SU-DHL-6 (cell line): ENCODE data around the gene TFPI2.
"Not testable (repeated sequence)": the region's sequence is repeated elsewhere in the genome, so short reads cannot be mapped to it uniquely, and the experiment has no call there.

ENCODE experiments used
- CTCF ChIP-seq: fragments of 200-600 bp; sonication (generic); IDR thresholded peaks from one replicate; pipeline ENCODE4 v1.5.1; 2017; ENCODE audit warnings: antibody characterized with exemption, mild to moderate bottlenecking, low read length, moderate library complexity; ENCODE audit not compliant: insufficient read depth, poor library complexity, severe bottlenecking
- EZH2phosphoT487 ChIP-seq: fragments of 200-600 bp; sonication (generic), shearing (Covaris generic); conservative IDR thresholded peaks from 2 replicates; pipeline ENCODE4 v1.6.1; 2018; ENCODE audit warnings: mild to moderate bottlenecking, antibody characterized with exemption, low read length, moderate library complexity, mixed read lengths

- not testable (repeated sequence) for TF ChIP-seq EZH2phosphoT487, CTCF
Observed at GRCh38 chr7:93915206-93915842, 24.8 kb upstream of the TFPI2 start.
